ENCODE data around the gene PTPRQ. TPM values are rescaled to one million over a fixed set of nuclear protein-coding genes. Genes with fewer than 3 reads are reported as not detected.

The PTPRQ gene, protein sequence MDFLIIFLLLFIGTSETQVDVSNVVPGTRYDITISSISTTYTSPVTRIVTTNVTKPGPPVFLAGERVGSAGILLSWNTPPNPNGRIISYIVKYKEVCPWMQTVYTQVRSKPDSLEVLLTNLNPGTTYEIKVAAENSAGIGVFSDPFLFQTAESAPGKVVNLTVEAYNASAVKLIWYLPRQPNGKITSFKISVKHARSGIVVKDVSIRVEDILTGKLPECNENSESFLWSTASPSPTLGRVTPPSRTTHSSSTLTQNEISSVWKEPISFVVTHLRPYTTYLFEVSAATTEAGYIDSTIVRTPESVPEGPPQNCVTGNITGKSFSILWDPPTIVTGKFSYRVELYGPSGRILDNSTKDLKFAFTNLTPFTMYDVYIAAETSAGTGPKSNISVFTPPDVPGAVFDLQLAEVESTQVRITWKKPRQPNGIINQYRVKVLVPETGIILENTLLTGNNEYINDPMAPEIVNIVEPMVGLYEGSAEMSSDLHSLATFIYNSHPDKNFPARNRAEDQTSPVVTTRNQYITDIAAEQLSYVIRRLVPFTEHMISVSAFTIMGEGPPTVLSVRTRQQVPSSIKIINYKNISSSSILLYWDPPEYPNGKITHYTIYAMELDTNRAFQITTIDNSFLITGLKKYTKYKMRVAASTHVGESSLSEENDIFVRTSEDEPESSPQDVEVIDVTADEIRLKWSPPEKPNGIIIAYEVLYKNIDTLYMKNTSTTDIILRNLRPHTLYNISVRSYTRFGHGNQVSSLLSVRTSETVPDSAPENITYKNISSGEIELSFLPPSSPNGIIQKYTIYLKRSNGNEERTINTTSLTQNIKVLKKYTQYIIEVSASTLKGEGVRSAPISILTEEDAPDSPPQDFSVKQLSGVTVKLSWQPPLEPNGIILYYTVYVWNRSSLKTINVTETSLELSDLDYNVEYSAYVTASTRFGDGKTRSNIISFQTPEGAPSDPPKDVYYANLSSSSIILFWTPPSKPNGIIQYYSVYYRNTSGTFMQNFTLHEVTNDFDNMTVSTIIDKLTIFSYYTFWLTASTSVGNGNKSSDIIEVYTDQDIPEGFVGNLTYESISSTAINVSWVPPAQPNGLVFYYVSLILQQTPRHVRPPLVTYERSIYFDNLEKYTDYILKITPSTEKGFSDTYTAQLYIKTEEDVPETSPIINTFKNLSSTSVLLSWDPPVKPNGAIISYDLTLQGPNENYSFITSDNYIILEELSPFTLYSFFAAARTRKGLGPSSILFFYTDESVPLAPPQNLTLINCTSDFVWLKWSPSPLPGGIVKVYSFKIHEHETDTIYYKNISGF (N-terminal part only)
- total RNA-seq, result 1 to 10 TPM in 2 of 3 donors, under 1 TPM in 1; 0.66 to 8.0 (median 4.0) TPM

DNA sequence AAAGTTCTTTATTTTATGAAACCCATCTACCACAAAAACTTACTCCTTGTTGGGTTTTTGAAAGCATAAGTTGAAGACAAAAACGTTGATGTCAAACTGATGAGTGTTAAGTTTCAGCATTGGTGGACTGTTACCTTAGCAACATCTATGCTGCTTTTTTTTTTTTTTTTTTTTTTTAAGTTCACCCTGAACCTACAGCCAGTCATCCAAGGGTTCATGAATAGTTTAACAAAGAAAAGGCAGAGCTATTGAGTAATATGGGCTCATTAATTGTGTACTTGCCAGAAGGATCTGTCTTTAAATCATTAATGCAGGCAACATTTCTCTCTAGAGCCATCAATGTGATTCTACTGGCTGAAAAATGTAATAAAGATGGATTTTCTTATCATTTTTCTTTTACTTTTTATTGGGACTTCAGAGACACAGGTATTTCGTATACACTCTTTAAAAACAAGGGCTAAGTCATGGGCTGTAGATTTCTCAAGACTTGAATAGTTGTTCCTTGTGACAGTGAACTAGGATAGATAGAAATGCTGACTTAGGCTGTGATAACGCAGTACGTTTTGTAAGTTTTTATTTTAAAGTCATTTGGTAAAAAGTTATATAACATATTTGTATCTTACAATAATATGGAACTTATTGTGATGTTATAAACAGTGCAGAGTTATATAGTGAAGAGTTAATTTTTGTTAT is at the start of gene PTPRQ:
PTPRQ (plus strand) TSS at position 262 of the 693 bp plus-strand sequence; CDS start at position 373, 111 bp downstream.
- no peak for TF ChIP-seq POLR2A (IDR thresholded peaks at IDR 0.05)
- TF ChIP-seq, protein P1, sequence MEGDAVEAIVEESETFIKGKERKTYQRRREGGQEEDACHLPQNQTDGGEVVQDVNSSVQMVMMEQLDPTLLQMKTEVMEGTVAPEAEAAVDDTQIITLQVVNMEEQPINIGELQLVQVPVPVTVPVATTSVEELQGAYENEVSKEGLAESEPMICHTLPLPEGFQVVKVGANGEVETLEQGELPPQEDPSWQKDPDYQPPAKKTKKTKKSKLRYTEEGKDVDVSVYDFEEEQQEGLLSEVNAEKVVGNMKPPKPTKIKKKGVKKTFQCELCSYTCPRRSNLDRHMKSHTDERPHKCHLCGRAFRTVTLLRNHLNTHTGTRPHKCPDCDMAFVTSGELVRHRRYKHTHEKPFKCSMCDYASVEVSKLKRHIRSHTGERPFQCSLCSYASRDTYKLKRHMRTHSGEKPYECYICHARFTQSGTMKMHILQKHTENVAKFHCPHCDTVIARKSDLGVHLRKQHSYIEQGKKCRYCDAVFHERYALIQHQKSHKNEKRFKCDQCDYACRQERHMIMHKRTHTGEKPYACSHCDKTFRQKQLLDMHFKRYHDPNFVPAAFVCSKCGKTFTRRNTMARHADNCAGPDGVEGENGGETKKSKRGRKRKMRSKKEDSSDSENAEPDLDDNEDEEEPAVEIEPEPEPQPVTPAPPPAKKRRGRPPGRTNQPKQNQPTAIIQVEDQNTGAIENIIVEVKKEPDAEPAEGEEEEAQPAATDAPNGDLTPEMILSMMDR (IDR thresholded peaks at IDR 0.05), result no peak
- no peak for TF ChIP-seq POLR2AphosphoS5 (IDR thresholded peaks at IDR 0.05)
- H3K27ac ChIP-seq, result no peak within 1 kb of the TSS
- H3K36me3 ChIP-seq, result no peaks in the 10 kb centered on the region

DNA sequence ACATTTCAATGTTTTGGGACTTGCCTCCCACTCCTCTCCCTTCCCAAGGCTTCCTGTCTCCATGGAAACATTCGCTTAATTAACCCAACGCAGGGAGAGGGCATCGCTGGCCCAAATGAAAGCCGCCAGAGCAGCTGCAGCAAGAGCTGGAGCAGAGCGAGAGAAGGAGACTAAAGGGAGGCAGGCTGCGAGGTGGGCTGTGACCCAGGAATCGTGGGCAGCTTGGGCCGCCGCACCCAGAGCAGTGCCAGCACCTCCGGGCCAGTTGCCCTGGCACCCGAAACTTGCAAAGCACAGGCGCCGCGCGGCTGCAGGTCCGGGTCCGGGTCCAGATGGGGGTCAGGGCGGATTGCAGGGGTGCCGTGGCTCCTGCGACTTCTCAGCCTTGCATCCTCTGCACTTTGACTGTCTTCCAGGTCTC is 43.5 kb upstream of the PTPRQ start:
- Histone ChIP-seq H3K27me3 (no peaks in the 10 kb centered on the region), H3K4me1 (no peaks in the 10 kb centered on the region), H3K4me3 (peak overlapping the region; percentile 17 to 48 (median 41)), H3K27ac (no peak overlapping the region), H3K9me3 (no peaks in the 10 kb centered on the region), H3K36me3 (no peaks in the 10 kb centered on the region)
- no peak for TF ChIP-seq POLR2AphosphoS5 (IDR thresholded peaks at IDR 0.05)
- TF ChIP-seq, protein P1 (IDR thresholded peaks at IDR 0.05), result no peak
- TF ChIP-seq POLR2A (IDR thresholded peaks at IDR 0.05), result no peak
- intact Hi-C loops (cut with DNase I; ENCODE audit: low total_unique reads), result no loop called here
- no peak for DNase-seq (ENCODE audit: low spot score in 2 of 2)

More for the DNA sequence above, at the start of gene PTPRQ:
- Histone ChIP-seq H3K27me3 (no peaks in the 10 kb centered on the region), H3K9me3 (no peaks in the 10 kb centered on the region), H3K4me3 (no peak within 1 kb of the TSS), H3K4me1 (no peaks in the 10 kb centered on the region)
- intact Hi-C loops (cut with DNase I; ENCODE audit: low total_unique reads), result no loop called here
- no peak for DNase-seq (ENCODE audit: low spot score in 2 of 2)

DNA sequence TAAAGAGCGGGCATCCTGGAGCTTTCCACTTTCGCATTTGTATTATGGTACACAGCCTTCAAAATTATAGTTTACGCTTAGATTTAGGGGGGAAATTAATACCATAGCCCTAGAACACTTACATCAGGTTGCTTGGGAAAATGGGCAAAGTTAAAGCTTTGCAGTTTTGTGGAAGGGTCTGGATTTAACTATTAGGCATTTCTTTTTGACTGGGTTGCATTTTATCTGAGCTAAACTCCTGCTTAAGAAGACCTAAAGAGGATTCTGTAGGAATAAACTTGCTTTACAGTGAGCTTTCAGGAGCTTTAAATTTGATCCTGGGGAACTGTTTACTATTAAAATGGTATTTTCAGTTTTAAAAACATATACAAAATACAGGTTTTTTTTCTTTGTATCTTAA is 42.8 kb upstream of the PTPRQ start:
- Histone ChIP-seq H3K27ac (no peak overlapping the region), H3K27me3 (no peaks in the 10 kb centered on the region), H3K36me3 (no peaks in the 10 kb centered on the region), H3K9me3 (no peaks in the 10 kb centered on the region), H3K4me1 (no peaks in the 10 kb centered on the region), H3K4me3 (peak overlapping the region in 2 of 3 donors; percentile 41 to 48)
- intact Hi-C loops (cut with DNase I; ENCODE audit: low total_unique reads), result no loop called here
- TF ChIP-seq, protein P1 (IDR thresholded peaks at IDR 0.05), result no peak
- TF ChIP-seq POLR2AphosphoS5 (IDR thresholded peaks at IDR 0.05), result no peak
- TF ChIP-seq POLR2A (IDR thresholded peaks at IDR 0.05), result no peak
- DNase-seq (ENCODE audit: low spot score in 2 of 2), result no peak

DNA sequence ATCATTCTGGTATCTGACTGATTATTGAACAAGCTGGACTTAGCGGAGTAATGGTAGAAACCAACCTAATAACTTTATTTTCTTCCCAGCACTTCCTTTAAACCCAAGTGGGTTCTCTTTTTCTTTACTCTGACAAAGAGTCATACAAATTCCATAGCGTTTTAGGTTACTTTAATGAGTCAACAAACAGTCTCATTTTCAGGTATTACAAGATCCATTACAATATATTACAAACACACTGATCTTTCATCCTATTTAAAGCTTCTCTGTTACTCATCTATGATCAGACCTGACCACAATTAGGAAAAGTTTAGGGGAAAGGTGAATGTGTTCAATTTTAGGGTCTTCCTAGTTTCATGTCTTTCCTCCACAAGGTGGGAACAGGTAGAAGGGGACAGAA is 39.4 kb upstream of the PTPRQ start:
- Histone ChIP-seq H3K27ac (no peak overlapping the region), H3K4me1 (no peaks in the 10 kb centered on the region), H3K36me3 (no peaks in the 10 kb centered on the region), H3K9me3 (no peaks in the 10 kb centered on the region), H3K4me3 (no peak overlapping the region), H3K27me3 (no peaks in the 10 kb centered on the region)
- TF ChIP-seq, protein P1 (IDR thresholded peaks at IDR 0.05), result no peak
- TF ChIP-seq POLR2A (IDR thresholded peaks at IDR 0.05), result no peak
- TF ChIP-seq POLR2AphosphoS5 (IDR thresholded peaks at IDR 0.05), result no peak
- DNase-seq (ENCODE audit: low spot score in 2 of 2), result no peak
- intact Hi-C loops (cut with DNase I; ENCODE audit: low total_unique reads), result no loop called here
